Astrocyte (in vitro differentiated cells and primary cell): ENCODE results near the gene C1orf35.

ENCODE experiments used
- CTCF ChIP-seq: IDR thresholded peaks from 2 replicates; pipeline ENCODE4 v1.5.1; 2011; ENCODE audit warnings: low read depth, mild to moderate bottlenecking, inconsistent platforms, low read length, moderate library complexity; ENCODE audit not compliant: insufficient read depth
- EZH2 ChIP-seq: IDR thresholded peaks from 2 replicates; pipeline ENCODE4 v1.6.1; 2012; ENCODE audit warnings: mild to moderate bottlenecking, low read length, inconsistent platforms; ENCODE audit not compliant: insufficient read depth

GRCh38 chr1:228149406-228150119, 46.4 kb upstream of the C1orf35 start, which contains the start of gene GJC2:
- TF ChIP-seq CTCF (no peak), EZH2 (no peak)
